GM10847 (cell line): ENCODE measurements around the gene PREX1.

Experiments
- POLR2A ChIP-seq: IDR thresholded peaks from 2 replicates; pipeline ENCODE4 v1.6.1; 2011; ENCODE audit not compliant: insufficient read length; ENCODE audit errors: extremely low read depth

The PREX1 gene

DNA sequence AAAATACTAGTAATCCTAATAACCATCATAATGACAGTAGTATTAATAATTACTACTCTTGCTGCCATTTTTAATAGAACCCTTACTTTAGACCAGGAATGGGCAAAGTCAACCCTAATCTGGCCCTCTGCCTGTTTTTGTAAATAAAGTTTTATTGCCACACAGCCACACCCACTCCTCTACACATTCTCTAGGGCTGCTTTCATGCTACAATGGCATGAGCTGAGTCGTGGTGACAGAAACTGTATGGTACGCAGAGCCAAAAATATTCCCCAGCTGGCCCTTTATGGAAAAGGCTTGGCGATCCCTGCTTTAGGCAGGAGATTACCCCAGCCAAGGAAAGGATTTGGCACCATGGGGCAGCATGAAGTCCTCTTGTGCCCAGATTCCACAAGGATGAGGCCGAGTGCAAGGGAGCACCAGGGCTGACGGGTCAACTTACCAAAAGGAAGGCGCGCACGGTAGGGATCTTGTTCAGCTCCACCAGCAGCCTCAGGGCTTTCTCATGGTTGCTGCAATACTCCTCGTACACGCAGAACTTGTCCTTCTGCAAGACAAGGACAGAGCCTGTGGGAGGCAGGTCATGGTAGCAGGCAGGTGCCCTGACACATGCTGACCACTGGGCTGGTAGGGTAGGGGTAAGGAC is 93.6 kb downstream of the PREX1 start:
- TF ChIP-seq POLR2A: no peak

DNA sequence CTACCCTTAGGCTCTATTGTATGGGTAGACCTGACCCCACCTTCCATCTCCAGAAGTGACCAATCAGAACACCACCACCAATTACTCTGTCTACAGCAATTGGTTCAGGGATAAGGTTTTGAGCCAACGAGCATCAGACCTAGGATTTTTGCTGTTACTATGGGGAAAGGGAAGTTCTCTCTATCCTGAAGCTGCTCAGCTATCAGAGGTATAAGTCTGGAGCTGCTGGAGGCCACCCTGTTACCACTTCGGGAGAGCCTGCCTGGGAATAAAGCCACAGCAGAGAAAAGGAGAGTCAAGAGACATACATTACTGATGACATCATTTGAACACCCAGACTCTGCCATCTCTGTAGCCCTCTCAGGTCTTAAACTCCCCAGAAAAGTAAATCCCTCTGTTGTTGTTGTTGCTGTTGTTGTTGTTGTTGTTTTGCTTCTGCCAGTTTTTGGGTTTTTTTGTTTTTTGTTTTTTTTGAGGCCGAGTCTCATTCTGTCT is 94.5 kb downstream of the PREX1 start:
- TF ChIP-seq POLR2A: no peak

DNA sequence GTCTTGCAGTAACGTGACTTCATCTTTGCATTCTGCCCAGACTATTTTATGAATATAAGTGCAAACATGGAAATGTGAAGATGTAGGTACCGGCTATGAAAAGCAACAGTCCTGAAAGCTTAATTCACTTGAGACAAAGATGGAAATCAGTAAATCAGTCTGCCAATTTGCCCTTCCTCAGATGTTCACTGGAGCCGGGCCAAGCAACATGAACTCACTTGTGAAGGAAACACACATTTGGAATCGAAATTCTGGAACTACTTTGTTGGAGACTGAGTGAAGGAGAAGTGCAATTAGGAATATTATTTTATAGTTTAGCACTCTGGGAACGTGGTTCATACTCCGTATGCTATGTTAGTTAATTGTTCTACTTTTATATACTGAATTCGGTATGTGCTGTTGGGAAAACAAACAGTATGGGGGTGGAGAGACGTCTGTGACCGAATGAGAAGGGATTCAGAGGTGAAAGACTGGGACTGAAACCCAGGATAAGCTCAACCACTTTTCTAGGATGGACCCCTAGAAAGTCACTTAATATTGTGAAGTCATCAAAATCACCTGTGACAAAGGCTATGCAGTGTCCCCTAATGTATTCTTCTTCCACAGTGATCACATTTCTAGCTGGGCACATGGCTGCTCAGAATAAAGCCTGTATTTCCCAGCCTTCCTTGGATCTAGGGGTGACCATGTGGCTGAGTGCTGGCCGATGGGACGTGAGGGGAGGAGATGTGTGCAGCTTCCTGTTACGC is 95.5 kb downstream of the PREX1 start:
- TF ChIP-seq POLR2A: no peak

DNA sequence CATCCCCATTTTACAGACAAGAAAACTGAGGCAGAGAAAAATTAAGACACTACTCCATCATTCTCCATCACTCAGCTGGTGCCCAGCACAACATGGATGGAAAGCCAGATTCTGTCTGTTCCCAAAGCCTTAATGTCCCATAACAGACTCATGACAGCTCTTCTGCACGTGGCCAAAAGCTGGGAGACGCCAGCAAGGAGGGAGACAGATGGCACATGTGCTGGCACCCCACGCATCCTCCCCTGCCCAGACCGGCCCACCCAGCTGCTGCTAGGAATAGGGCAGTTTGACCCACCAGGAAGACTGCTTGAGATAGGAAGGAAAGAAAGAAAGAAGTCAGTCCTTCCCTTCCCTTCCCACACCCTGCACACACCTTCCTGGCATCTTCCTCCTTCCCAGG is 96.3 kb downstream of the PREX1 start:
- TF ChIP-seq POLR2A: no peak

DNA sequence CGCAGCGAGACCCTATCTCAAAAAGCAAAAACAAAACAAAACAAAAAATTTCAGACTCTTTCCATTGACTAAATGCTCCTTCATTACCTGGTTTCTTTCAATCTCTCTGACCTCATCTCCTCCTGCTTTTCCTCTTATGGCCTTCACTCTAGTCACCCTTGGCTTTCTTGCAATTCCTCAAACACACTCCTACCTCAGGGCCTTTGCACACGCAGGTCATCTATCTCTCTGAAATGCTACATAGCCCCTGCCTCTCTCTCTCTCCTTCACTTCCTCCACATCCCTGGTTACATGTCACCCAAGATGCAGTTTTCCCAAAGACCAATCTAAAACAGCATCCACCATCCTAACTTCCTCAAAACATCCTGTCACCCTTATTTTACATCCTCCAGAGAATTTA is 96.8 kb downstream of the PREX1 start:
- TF ChIP-seq POLR2A: no peak

DNA sequence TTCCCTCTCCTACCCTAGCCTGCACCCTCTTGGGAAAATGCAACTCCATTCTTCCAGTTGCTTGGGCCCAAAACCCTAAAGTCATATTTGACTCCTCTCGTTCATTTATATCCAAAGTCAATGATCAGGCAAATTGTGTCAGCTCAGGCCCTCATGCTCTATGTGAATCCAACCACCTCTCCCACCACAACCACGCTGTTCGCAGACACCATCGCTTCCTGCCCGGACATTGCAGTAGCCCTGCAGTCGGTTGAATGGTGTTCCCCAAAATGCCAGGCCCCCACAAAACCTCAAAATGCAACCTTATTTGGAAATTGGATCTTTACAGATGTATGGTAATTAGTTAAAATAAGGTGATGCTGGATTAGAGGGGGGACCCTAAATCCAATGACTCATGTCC is 98.3 kb downstream of the PREX1 start:
- no peak for TF ChIP-seq POLR2A

DNA sequence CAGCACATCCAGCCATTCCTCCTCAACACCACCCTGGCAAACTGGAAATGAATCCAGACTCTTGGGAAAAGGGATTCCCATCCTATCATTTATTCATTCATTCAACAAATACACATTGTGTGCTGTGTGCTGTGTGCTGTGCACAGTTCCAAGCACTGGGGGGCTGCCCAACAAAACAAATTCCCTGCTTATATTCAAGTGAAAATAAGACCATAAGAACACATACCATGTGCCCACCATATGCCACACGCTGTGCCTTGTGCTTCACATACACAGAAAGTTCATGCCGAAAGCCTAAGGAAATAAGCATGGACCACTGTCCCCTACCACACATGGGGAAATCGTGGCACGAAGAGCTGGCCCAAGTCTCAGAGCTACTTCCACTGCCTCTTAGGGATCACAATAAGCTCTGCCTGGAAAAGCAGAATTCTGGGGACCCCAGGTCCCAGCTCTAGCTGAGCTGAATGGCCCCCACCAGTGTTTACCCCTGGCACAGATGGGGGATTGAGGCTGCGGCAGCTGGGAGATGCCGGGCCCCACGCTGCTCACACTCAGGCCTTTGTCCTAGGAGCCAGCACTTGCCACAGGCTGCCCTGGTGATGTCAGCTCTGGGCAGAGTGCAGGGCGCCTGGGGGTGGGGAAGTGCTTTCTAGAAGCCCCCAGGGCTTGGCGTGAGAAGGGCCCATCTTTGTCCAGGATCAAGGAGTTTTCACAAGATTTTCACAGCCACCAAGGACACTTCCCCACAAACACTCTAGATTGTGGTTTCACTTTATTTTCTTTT is 99.6 kb downstream of the PREX1 start:
- no peak for TF ChIP-seq POLR2A

DNA sequence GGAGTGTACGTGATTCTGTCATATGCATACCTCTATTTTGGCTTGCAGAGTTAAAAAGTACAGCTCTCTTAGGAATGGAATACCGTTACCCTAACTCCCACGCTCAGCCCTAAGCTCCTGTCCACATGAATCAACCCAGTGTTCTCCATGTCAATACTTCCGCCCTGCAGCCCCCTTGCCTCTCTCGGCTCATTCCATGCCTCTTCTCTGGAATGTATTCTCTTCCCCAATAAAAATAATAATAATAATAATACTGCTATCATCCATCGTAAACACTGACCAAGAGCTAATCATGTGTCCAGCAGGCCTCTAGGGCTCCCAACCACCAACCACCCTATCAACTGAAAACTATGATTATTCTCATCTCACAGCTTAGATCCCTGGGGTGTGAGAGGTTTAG is 100.6 kb downstream of the PREX1 start:
- no peak for TF ChIP-seq POLR2A

DNA sequence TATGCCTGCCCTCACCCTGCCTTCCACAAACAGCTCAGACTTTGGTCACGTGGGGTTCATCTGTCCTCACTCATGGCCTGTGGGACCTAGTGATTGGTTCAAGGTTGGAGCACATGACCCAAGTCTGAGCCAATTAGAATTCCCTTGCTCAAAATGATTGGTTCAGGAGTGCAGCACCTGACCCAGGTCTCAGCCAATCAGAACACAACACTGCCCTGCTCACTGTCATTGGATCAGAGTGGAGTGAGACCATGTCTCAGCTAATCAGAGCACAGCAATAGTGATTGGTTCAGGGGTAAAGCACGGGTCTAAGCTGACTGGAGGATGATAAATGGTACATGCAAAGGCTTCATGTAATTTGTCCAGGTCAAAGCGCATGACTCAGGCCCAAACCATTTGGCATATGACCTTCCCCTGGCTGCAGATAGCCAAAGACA is 102.2 kb downstream of the PREX1 start:
- TF ChIP-seq POLR2A: no peak

DNA sequence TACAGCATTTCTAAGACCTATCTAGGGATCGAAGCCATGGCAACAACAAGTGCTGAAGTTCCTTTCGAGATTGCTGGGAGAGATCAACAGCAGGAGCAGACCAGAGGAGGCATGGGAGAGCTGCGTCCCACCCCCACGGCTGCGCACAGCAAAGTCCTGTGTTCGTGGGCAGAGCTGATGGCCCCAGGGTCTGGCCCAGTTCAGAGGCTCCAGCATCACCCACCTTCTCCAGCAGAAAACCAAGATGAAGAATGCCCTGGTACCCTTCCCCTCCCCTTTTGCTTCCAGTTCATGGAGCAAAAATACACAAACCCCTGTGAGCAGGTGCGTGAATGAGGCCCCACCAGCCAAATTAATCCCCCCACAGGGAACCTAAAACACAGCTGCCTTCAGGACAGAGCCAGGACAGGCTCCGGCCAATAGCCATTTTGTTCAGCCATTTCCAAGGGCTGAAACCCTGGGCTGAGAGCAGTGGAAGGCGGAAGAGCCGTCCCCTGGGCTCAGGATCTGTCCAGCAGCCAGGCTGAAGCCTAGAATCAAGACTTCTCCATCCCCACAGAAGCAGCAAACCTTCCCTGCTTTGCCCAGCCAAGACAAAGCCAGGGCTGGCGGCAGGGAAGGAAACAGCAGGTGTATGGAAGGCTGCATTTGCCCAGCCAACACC is 102.8 kb downstream of the PREX1 start:
- no peak for TF ChIP-seq POLR2A

DNA sequence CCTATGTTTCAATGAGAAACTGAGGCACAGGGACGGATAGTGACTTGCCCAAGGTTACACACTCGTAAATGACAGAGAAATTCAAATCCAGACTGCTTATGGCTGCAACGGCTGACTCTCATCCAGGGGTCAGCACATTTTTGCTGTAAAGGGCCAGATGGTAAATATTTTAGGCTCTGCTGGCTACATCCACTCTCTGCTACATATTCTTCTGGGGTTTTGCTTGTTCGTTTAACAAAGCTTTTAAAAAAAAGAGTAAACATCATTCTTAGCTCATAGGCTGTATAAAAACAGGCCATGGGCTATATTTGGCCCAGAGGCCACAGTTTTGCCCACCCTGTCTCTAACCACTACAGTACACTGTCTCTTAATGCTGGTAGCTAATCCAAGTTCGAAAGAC is 103.4 kb downstream of the PREX1 start:
- TF ChIP-seq POLR2A: no peak

DNA sequence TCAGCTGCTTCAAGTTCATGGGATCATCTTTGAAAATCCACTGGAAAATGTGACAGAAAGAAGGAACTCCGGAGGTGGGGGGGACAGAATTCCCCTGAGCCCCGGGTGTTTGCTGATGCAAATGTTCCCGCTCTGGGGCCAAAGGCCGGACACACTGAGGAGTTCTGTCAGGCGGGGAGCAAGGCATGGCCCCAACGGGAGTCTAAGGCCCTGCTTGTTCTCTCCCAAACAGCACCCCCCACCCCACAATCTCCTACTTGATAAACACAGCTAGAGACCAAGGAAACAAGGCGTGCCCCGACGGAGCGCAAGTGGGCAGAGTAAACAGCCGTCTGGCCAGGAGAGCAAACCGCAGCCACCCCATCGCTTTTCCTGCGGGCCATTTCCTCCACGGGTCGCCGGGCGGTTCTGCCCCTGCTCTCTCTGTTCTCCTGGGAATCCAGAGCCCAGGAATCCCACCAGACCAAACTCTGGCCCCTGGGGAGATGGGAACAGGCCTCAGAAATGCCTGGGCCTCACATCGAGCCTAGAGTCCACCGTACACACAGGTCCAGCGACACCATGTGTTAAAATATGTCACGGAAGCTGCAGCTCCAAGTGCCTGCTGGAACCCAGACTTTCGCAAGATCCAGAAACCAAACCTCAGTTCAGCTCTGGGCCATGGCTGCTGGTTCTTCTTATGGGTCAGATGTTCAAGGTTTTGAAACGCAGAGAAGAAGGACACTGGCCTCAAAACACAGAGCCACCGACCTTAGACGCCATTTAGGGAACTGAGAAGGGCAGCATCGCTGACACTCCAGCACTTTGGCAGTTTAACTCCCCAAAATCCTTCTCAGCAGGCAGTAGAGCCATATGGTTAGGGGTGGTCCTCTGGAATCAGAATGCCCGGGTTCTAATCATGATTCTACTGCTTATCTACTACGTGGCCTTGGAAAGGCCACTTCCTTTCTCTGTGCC is 104.2 kb downstream of the PREX1 start:
- TF ChIP-seq POLR2A: no peak

DNA sequence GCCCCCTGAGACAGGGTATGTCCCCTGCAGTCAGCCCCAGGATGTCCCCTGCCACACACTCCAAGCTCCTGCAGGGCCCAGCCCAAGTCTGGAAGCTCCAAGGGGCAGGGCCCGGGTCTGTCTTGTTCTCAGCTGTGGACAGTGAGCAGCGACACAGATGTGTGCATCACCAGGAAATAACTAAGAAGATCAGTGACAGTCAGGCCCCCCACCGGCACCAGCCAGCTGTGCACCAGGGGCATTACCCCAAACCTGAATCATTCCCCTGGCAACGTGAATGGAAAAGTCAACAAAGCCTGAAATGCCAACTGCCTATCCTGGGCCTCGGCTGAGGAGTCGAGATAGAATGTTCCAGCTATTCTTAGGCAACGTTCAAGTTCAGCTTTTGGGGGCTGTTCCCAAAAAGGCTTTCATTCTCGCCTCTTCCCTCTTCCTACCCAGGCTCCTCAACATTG is 105.0 kb downstream of the PREX1 start:
- no peak for TF ChIP-seq POLR2A
